IPS-20b (cell line): ENCODE measurements around the gene PIEZO1.

Source experiments
- H3K27ac ChIP-seq: one replicate; pipeline ENCODE4 v1.5.1; 2013; ENCODE audit warnings: low read length
- H3K27me3 ChIP-seq: 2 replicates; pipeline ENCODE4 v1.6.1; 2013; ENCODE audit warnings: mild to moderate bottlenecking, low read length, inconsistent platforms; ENCODE audit not compliant: insufficient read depth
- H3K36me3 ChIP-seq: 2 replicates; pipeline ENCODE4 v1.6.1; 2013; ENCODE audit warnings: low read depth, mild to moderate bottlenecking, inconsistent platforms, low read length, moderate library complexity; ENCODE audit not compliant: insufficient read depth
- H3K4me1 ChIP-seq: 2 replicates; pipeline ENCODE4 v1.6.1; 2013; ENCODE audit warnings: mild to moderate bottlenecking, control low read depth, inconsistent platforms, low read length, moderate library complexity; ENCODE audit not compliant: insufficient read depth
- H3K4me3 ChIP-seq: 2 replicates; pipeline ENCODE4 v1.5.1; 2013; ENCODE audit warnings: mild to moderate bottlenecking, low read length, inconsistent platforms
- H3K9ac ChIP-seq: 2 replicates; pipeline ENCODE4 v1.6.1; 2013; ENCODE audit warnings: low read depth, mild to moderate bottlenecking, inconsistent platforms, low read length, moderate library complexity
- H3K9me3 ChIP-seq: 2 replicates; pipeline ENCODE4 v1.6.1; 2013; ENCODE audit warnings: mild to moderate bottlenecking, low read depth, low read length, inconsistent platforms; ENCODE audit not compliant: insufficient read depth

PIEZO1 gene

GRCh38 chr16:88806491-88807111 lies 21.6 kb upstream of the PIEZO1 start:
- Histone ChIP-seq H3K27me3 (no peaks in the 10 kb centered on the region), H3K36me3 (peaks cover 60% of the 10 kb centered on the region), H3K9ac (no peak overlapping the region), H3K9me3 (no peaks in the 10 kb centered on the region), H3K4me1 (peaks cover 6% of the 10 kb centered on the region; the same call in 1 of the 2 replicates), H3K4me3 (no peak overlapping the region), H3K27ac (no peak overlapping the region)

GRCh38 chr16:88805887-88806393 lies 20.9 kb upstream of the PIEZO1 start:
- Histone ChIP-seq H3K9ac (no peak overlapping the region), H3K4me1 (peaks cover 6% of the 10 kb centered on the region; the same call in 1 of the 2 replicates), H3K4me3 (no peak overlapping the region), H3K27ac (no peak overlapping the region), H3K27me3 (no peaks in the 10 kb centered on the region), H3K9me3 (no peaks in the 10 kb centered on the region), H3K36me3 (peaks cover 60% of the 10 kb centered on the region)

- Histone ChIP-seq H3K9ac (peak overlapping the region; percentile 95; the same call in 1 of the 2 replicates), H3K4me1 (peaks cover 6% of the 10 kb centered on the region; the same call in 1 of the 2 replicates), H3K9me3 (no peaks in the 10 kb centered on the region), H3K36me3 (peaks cover 57% of the 10 kb centered on the region), H3K4me3 (peak overlapping the region; percentile 95; the same call in 1 of the 2 replicates), H3K27ac (no peak overlapping the region), H3K27me3 (no peaks in the 10 kb centered on the region)
Observed at GRCh38 chr16:88805340-88805715, 20.3 kb upstream of the PIEZO1 start.

DNA sequence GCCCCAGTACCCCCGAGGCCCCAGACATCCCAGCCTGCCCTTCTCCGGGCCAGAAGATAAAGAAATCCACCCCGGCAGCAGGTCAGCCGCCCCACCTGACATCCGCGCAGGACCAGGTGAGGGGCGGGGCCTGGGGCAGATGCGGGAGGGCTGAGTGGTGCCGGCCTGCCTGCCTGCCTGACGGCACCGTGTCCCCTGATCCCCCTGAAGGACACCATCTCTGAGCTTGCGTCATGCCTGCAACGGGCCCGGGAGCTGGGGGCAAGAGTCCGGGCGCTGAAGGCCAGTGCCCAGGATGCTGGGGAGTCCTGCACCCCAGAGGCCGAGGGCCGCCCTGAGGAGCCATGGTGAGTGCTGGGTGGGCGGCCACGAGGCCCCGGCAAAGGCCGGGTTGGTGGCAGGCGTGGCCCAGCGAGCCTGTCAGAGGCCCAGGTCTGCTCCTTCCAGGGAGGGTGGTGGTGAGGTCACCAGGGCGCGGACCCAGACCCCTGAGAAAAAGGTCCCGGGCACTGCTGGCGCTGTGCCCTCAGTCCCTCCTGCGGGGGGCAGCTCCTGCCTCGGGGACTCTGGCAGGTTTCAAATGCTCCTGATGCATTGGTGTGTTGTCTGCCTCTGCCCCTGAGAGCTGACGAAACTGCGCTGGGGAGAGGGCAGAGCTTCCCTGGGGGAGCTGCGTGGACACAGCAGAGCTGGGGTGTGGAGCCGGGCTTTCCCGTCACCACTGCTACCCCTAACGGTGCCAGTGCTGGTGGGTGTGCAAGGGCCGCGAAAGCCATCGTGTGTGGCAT lies 19.7 kb upstream of the PIEZO1 start:
- Histone ChIP-seq H3K27ac (peak overlapping the region; percentile 71), H3K27me3 (no peaks in the 10 kb centered on the region), H3K36me3 (peaks cover 51% of the 10 kb centered on the region), H3K4me1 (peaks cover 6% of the 10 kb centered on the region; the same call in 1 of the 2 replicates), H3K4me3 (peak overlapping the region; percentile 95), H3K9ac (peak overlapping the region; percentile 95), H3K9me3 (no peaks in the 10 kb centered on the region)

GRCh38 chr16:88804173-88804551 lies 19.1 kb upstream of the PIEZO1 start:
- Histone ChIP-seq H3K4me3 (peak overlapping the region; percentile 95), H3K4me1 (peaks cover 6% of the 10 kb centered on the region; the same call in 1 of the 2 replicates), H3K9me3 (no peaks in the 10 kb centered on the region), H3K9ac (peak overlapping the region; percentile 95), H3K27ac (peak overlapping the region; percentile 71), H3K27me3 (no peaks in the 10 kb centered on the region), H3K36me3 (peaks cover 45% of the 10 kb centered on the region)

DNA sequence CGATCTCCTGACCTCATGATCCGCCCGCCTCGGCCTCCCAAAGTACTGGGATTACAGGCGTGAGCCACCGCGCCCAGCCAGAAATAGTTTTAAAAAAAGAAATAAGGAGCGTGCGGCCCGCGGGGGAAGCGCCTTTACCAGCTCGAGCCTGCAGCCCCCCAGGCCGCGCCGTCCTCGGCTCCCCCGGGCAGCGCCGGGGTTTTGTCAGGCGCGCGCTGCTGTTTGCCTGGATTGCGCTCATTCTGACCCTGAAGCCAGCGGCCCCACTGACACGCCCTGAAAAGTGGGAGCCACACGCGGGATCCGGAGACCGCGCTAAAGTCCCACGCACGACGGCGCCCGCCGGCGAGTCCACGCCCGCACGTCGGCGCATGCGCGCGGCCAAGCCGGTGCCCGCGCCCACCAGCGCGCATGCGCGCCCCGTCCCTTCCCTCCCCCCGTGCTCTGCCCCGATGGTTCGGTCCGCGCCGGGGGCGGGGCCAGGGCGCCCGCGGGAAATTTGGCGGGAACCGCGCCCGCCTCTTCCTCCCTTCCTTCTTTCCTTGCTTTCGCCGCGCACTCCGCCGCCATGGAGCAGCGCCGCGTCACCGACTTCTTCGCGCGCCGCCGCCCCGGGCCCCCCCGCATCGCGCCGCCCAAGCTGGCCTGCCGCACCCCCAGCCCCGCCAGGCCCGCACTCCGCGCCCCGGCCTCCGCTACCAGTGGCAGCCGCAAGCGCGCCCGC lies 18.4 kb upstream of the PIEZO1 start, which contains the start of gene CDT1:
Gene CDT1 (plus strand): TSS at position 526 of the 724 bp plus-strand sequence. CDS start 43 bp downstream, at position 569.
- Histone ChIP-seq H3K4me3 (peak within 1 kb of the TSS; percentile 95), H3K4me1 (peaks cover 6% of the 10 kb centered on the region; the same call in 1 of the 2 replicates), H3K9ac (peak within 1 kb of the TSS; percentile 95), H3K27me3 (no peaks in the 10 kb centered on the region), H3K36me3 (peaks cover 38% of the 10 kb centered on the region), H3K27ac (peak within 1 kb of the TSS; percentile 71), H3K9me3 (no peaks in the 10 kb centered on the region)

GRCh38 chr16:88800277-88800592 lies 15.2 kb upstream of the PIEZO1 start:
- H3K27me3 ChIP-seq = no peaks in the 10 kb centered on the region
- no peaks in the 10 kb centered on the region for H3K9me3 ChIP-seq
- H3K9ac ChIP-seq = no peak overlapping the region
- no peak overlapping the region for H3K27ac ChIP-seq
- peaks cover 6% of the 10 kb centered on the region; the same call in 1 of the 2 replicates for H3K4me1 ChIP-seq
- peaks cover 6% of the 10 kb centered on the region for H3K36me3 ChIP-seq
- H3K4me3 ChIP-seq = no peak overlapping the region

- Histone ChIP-seq H3K4me3 (no peak overlapping the region), H3K4me1 (peaks cover 2% of the 10 kb centered on the region; the same call in 1 of the 2 replicates), H3K27me3 (no peaks in the 10 kb centered on the region), H3K27ac (no peak overlapping the region), H3K9ac (no peak overlapping the region), H3K36me3 (peaks cover 1% of the 10 kb centered on the region), H3K9me3 (no peaks in the 10 kb centered on the region)
Observed at GRCh38 chr16:88799569-88800276, 14.7 kb upstream of the PIEZO1 start.

GRCh38 chr16:88798772-88799455 lies 13.9 kb upstream of the PIEZO1 start:
- H3K36me3 ChIP-seq = no peaks in the 10 kb centered on the region
- H3K27me3 ChIP-seq = no peaks in the 10 kb centered on the region
- no peaks in the 10 kb centered on the region for H3K4me1 ChIP-seq
- H3K27ac ChIP-seq = no peak overlapping the region
- no peak overlapping the region for H3K4me3 ChIP-seq
- no peaks in the 10 kb centered on the region for H3K9me3 ChIP-seq
- H3K9ac ChIP-seq = no peak overlapping the region

DNA sequence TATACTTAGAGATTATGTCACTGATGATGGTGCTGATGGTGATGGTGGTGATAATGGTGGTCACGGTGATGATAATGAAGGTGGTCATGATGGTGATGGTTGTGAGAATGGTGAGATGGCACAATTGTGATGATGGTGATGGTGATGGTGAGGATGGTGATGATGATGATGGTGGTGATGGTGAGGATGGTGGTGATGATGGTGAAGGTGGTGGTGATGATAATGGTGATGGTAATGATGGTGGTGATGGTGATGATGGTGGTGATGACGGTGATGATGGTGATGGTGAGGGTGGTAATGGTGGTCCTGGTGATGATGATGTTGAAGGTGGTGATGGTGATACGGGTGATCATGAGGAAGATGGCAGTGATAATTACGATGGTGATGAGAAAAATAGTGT lies 13.1 kb upstream of the PIEZO1 start:
- no peak overlapping the region for H3K27ac ChIP-seq
- no peaks in the 10 kb centered on the region for H3K27me3 ChIP-seq
- H3K9me3 ChIP-seq = no peaks in the 10 kb centered on the region
- H3K36me3 ChIP-seq = no peaks in the 10 kb centered on the region
- no peak overlapping the region for H3K9ac ChIP-seq
- no peak overlapping the region for H3K4me3 ChIP-seq
- no peaks in the 10 kb centered on the region for H3K4me1 ChIP-seq
